ENCODE data around the gene MUCL3.
A peak's percentile ranks its signal among the peaks of the same experiment; 100 is the strongest.
"Not testable (repeated sequence)": the region's sequence is repeated elsewhere in the genome, so short reads cannot be mapped to it uniquely, and the experiment has no call there.

The MUCL3 gene

GRCh38 chr6:30965140-30965601 lies 24.4 kb downstream of the MUCL3 start:
- Histone ChIP-seq H3K27me3 (ENCODE audit: control insufficient read depth, insufficient read depth, low read length) (no peaks in the 10 kb centered on the region), H3K4me3 (ENCODE audit: low read depth, low read length) (no peak overlapping the region), H3K9ac (ENCODE audit: low read depth, low read length) (no peak overlapping the region), H3K9me3 (ENCODE audit: control insufficient read depth, insufficient read depth, low read length) (no peaks in the 10 kb centered on the region), H3K27ac (ENCODE audit: low read depth, low read length) (no peak overlapping the region), H3K4me1 (ENCODE audit: control insufficient read depth, insufficient read depth, low read length) (no peaks in the 10 kb centered on the region), H3K36me3 (ENCODE audit: control insufficient read depth, insufficient read depth, low read length) (no peaks in the 10 kb centered on the region)

GRCh38 chr6:30966154-30966553 lies 25.4 kb downstream of the MUCL3 start:
- H3K36me3 ChIP-seq (ENCODE audit: control insufficient read depth, insufficient read depth, low read length), result no peaks in the 10 kb centered on the region
- H3K9me3 ChIP-seq (ENCODE audit: control insufficient read depth, insufficient read depth, low read length), result no peaks in the 10 kb centered on the region
- H3K27me3 ChIP-seq (ENCODE audit: control insufficient read depth, insufficient read depth, low read length), result no peaks in the 10 kb centered on the region
- H3K27ac ChIP-seq (ENCODE audit: low read depth, low read length), result no peak overlapping the region
- H3K4me3 ChIP-seq (ENCODE audit: low read depth, low read length), result no peak overlapping the region
- H3K4me1 ChIP-seq (ENCODE audit: control insufficient read depth, insufficient read depth, low read length), result no peaks in the 10 kb centered on the region
- H3K9ac ChIP-seq (ENCODE audit: low read depth, low read length), result no peak overlapping the region

GRCh38 chr6:30969171-30969570 lies 28.4 kb downstream of the MUCL3 start:
- not testable (repeated sequence) for H3K27ac ChIP-seq (ENCODE audit: low read depth, low read length); H3K36me3 ChIP-seq (ENCODE audit: control insufficient read depth, insufficient read depth, low read length); H3K4me3 ChIP-seq (ENCODE audit: low read depth, low read length); H3K9me3 ChIP-seq (ENCODE audit: control insufficient read depth, insufficient read depth, low read length); H3K27me3 ChIP-seq (ENCODE audit: control insufficient read depth, insufficient read depth, low read length); H3K4me1 ChIP-seq (ENCODE audit: control insufficient read depth, insufficient read depth, low read length); H3K9ac ChIP-seq (ENCODE audit: low read depth, low read length)

GRCh38 chr6:30970946-30971345 lies 30.2 kb downstream of the MUCL3 start:
- H3K9me3 ChIP-seq (ENCODE audit: control insufficient read depth, insufficient read depth, low read length), result no peaks in the 10 kb centered on the region
- no peaks in the 10 kb centered on the region for H3K4me1 ChIP-seq (ENCODE audit: control insufficient read depth, insufficient read depth, low read length)
- no peaks in the 10 kb centered on the region for H3K36me3 ChIP-seq (ENCODE audit: control insufficient read depth, insufficient read depth, low read length)
- H3K9ac ChIP-seq (ENCODE audit: low read depth, low read length), result no peak overlapping the region
- no peak overlapping the region for H3K4me3 ChIP-seq (ENCODE audit: low read depth, low read length)
- H3K27me3 ChIP-seq (ENCODE audit: control insufficient read depth, insufficient read depth, low read length), result no peaks in the 10 kb centered on the region
- H3K27ac ChIP-seq (ENCODE audit: low read depth, low read length), result no peak overlapping the region

- Histone ChIP-seq H3K4me3 (ENCODE audit: low read depth, low read length) (no peak overlapping the region), H3K4me1 (ENCODE audit: control insufficient read depth, insufficient read depth, low read length) (no peaks in the 10 kb centered on the region), H3K27ac (ENCODE audit: low read depth, low read length) (no peak overlapping the region), H3K36me3 (ENCODE audit: control insufficient read depth, insufficient read depth, low read length) (no peaks in the 10 kb centered on the region), H3K9me3 (ENCODE audit: control insufficient read depth, insufficient read depth, low read length) (no peaks in the 10 kb centered on the region), H3K27me3 (ENCODE audit: control insufficient read depth, insufficient read depth, low read length) (no peaks in the 10 kb centered on the region), H3K9ac (ENCODE audit: low read depth, low read length) (no peak overlapping the region)
These were observed 32.0 kb downstream of the MUCL3 start for GRCh38 chr6:30972816-30973215.

GRCh38 chr6:30974490-30975252 lies 33.9 kb downstream of the MUCL3 start:
- no peaks in the 10 kb centered on the region for H3K27me3 ChIP-seq (ENCODE audit: control insufficient read depth, insufficient read depth, low read length)
- no peaks in the 10 kb centered on the region for H3K4me1 ChIP-seq (ENCODE audit: control insufficient read depth, insufficient read depth, low read length)
- H3K9me3 ChIP-seq (ENCODE audit: control insufficient read depth, insufficient read depth, low read length), result no peaks in the 10 kb centered on the region
- H3K27ac ChIP-seq (ENCODE audit: low read depth, low read length), result no peak overlapping the region
- H3K9ac ChIP-seq (ENCODE audit: low read depth, low read length), result no peak overlapping the region
- no peaks in the 10 kb centered on the region for H3K36me3 ChIP-seq (ENCODE audit: control insufficient read depth, insufficient read depth, low read length)
- H3K4me3 ChIP-seq (ENCODE audit: low read depth, low read length), result no peak overlapping the region

GRCh38 chr6:30979141-30979540 lies 38.4 kb downstream of the MUCL3 start:
- Histone ChIP-seq H3K4me3 (ENCODE audit: low read depth, low read length) (no peak overlapping the region), H3K4me1 (ENCODE audit: control insufficient read depth, insufficient read depth, low read length) (peaks cover 9% of the 10 kb centered on the region), H3K36me3 (ENCODE audit: control insufficient read depth, insufficient read depth, low read length) (no peaks in the 10 kb centered on the region), H3K9ac (ENCODE audit: low read depth, low read length) (no peak overlapping the region), H3K27me3 (ENCODE audit: control insufficient read depth, insufficient read depth, low read length) (no peaks in the 10 kb centered on the region), H3K9me3 (ENCODE audit: control insufficient read depth, insufficient read depth, low read length) (no peaks in the 10 kb centered on the region), H3K27ac (ENCODE audit: low read depth, low read length) (no peak overlapping the region)

- no peak overlapping the region for H3K27ac ChIP-seq (ENCODE audit: low read depth, low read length)
- no peaks in the 10 kb centered on the region for H3K36me3 ChIP-seq (ENCODE audit: control insufficient read depth, insufficient read depth, low read length)
- H3K9me3 ChIP-seq (ENCODE audit: control insufficient read depth, insufficient read depth, low read length), result no peaks in the 10 kb centered on the region
- H3K4me3 ChIP-seq (ENCODE audit: low read depth, low read length), result no peak overlapping the region
- no peak overlapping the region for H3K9ac ChIP-seq (ENCODE audit: low read depth, low read length)
- peaks cover 9% of the 10 kb centered on the region for H3K4me1 ChIP-seq (ENCODE audit: control insufficient read depth, insufficient read depth, low read length)
- no peaks in the 10 kb centered on the region for H3K27me3 ChIP-seq (ENCODE audit: control insufficient read depth, insufficient read depth, low read length)
These were observed 38.9 kb downstream of the MUCL3 start for GRCh38 chr6:30979690-30980089.

- H3K9ac ChIP-seq (ENCODE audit: low read depth, low read length), result no peak overlapping the region
- peaks cover 9% of the 10 kb centered on the region for H3K4me1 ChIP-seq (ENCODE audit: control insufficient read depth, insufficient read depth, low read length)
- no peaks in the 10 kb centered on the region for H3K9me3 ChIP-seq (ENCODE audit: control insufficient read depth, insufficient read depth, low read length)
- no peaks in the 10 kb centered on the region for H3K27me3 ChIP-seq (ENCODE audit: control insufficient read depth, insufficient read depth, low read length)
- no peaks in the 10 kb centered on the region for H3K36me3 ChIP-seq (ENCODE audit: control insufficient read depth, insufficient read depth, low read length)
- peak overlapping the region; percentile 60 for H3K27ac ChIP-seq (ENCODE audit: low read depth, low read length)
- H3K4me3 ChIP-seq (ENCODE audit: low read depth, low read length), result peak overlapping the region; percentile 55
These were observed 41.4 kb downstream of the MUCL3 start for GRCh38 chr6:30981942-30982772.

- H3K4me1 ChIP-seq (ENCODE audit: control insufficient read depth, insufficient read depth, low read length), result peaks cover 9% of the 10 kb centered on the region
- H3K9ac ChIP-seq (ENCODE audit: low read depth, low read length), result no peak within 1 kb of the TSS
- H3K9me3 ChIP-seq (ENCODE audit: control insufficient read depth, insufficient read depth, low read length), result no peaks in the 10 kb centered on the region
- H3K27me3 ChIP-seq (ENCODE audit: control insufficient read depth, insufficient read depth, low read length), result no peaks in the 10 kb centered on the region
- no peaks in the 10 kb centered on the region for H3K36me3 ChIP-seq (ENCODE audit: control insufficient read depth, insufficient read depth, low read length)
- no peak within 1 kb of the TSS for H3K27ac ChIP-seq (ENCODE audit: low read depth, low read length)
- H3K4me3 ChIP-seq (ENCODE audit: low read depth, low read length), result no peak within 1 kb of the TSS
These were observed 42.7 kb downstream of the MUCL3 start, which contains the start of gene MUC21 for GRCh38 chr6:30983439-30983838. TSS of gene MUC21 (plus strand) at chr6:30983718. CDS start at chr6:30983959, 241 bp downstream.

GRCh38 chr6:30985490-30985889 lies 44.7 kb downstream of the MUCL3 start:
- H3K9me3 ChIP-seq (ENCODE audit: control insufficient read depth, insufficient read depth, low read length), result no peaks in the 10 kb centered on the region
- H3K27me3 ChIP-seq (ENCODE audit: control insufficient read depth, insufficient read depth, low read length), result no peaks in the 10 kb centered on the region
- peaks cover 9% of the 10 kb centered on the region for H3K4me1 ChIP-seq (ENCODE audit: control insufficient read depth, insufficient read depth, low read length)
- no peak overlapping the region for H3K4me3 ChIP-seq (ENCODE audit: low read depth, low read length)
- no peak overlapping the region for H3K27ac ChIP-seq (ENCODE audit: low read depth, low read length)
- H3K9ac ChIP-seq (ENCODE audit: low read depth, low read length), result no peak overlapping the region
- H3K36me3 ChIP-seq (ENCODE audit: control insufficient read depth, insufficient read depth, low read length), result no peaks in the 10 kb centered on the region
